ENCODE results near the gene KCNC2. TPM values are rescaled to one million over a fixed set of nuclear protein-coding genes. Genes with fewer than 3 reads are reported as not detected.

The KCNC2 gene
- total and polyA plus RNA-seq, 2 donors from 2014 or later: not detected

- no peaks in the 10 kb centered on the region for H3K36me3 ChIP-seq (ENCODE audit: control insufficient read depth in 2 of 3, insufficient read depth in 3 of 3, low read length in 3 of 3)
- no peak overlapping the region for H3K27ac ChIP-seq (ENCODE audit: low read depth in 2 of 2, low read length in 2 of 2)
- H3K9me3 ChIP-seq (ENCODE audit: control insufficient read depth in 2 of 3, insufficient read depth in 1 of 3, low read length in 3 of 3): no peaks in the 10 kb centered on the region
- H3K27me3 ChIP-seq (ENCODE audit: control insufficient read depth, insufficient read depth, low read length): no peaks in the 10 kb centered on the region
- H3K4me3 ChIP-seq (ENCODE audit: low read length in 3 of 3): no peak overlapping the region
- DNase-seq (no peak), FAIRE-seq (no peak)
- no peak for TF ChIP-seq CTCF (IDR thresholded peaks at IDR 0.05; ENCODE audit: borderline replicate concordance, extremely low read depth, insufficient read depth)
- intact Hi-C loops (cut with DNase I): no loop called here
- no peak overlapping the region for H3K9ac ChIP-seq (ENCODE audit: low read length in 3 of 3)
- no peaks in the 10 kb centered on the region for H3K4me1 ChIP-seq (ENCODE audit: control insufficient read depth in 2 of 3, insufficient read depth in 2 of 3, low read depth in 1 of 3, low read length in 3 of 3)
Measured at GRCh38 chr12:75130811-75131210, 78.8 kb downstream of the KCNC2 start.

- DNase-seq: no peak
- FAIRE-seq: no peak
- no peaks in the 10 kb centered on the region for H3K4me1 ChIP-seq (ENCODE audit: control insufficient read depth in 2 of 3, insufficient read depth in 2 of 3, low read depth in 1 of 3, low read length in 3 of 3)
- H3K27ac ChIP-seq (ENCODE audit: low read depth in 2 of 2, low read length in 2 of 2): no peak overlapping the region
- intact Hi-C loops (cut with DNase I): no loop called here
- no peak for TF ChIP-seq CTCF (IDR thresholded peaks at IDR 0.05; ENCODE audit: borderline replicate concordance, extremely low read depth, insufficient read depth)
- no peaks in the 10 kb centered on the region for H3K36me3 ChIP-seq (ENCODE audit: control insufficient read depth in 2 of 3, insufficient read depth in 3 of 3, low read length in 3 of 3)
- no peaks in the 10 kb centered on the region for H3K27me3 ChIP-seq (ENCODE audit: control insufficient read depth, insufficient read depth, low read length)
- H3K9ac ChIP-seq (ENCODE audit: low read length in 3 of 3): no peak overlapping the region
- H3K9me3 ChIP-seq (ENCODE audit: control insufficient read depth in 2 of 3, insufficient read depth in 1 of 3, low read length in 3 of 3): no peaks in the 10 kb centered on the region
- H3K4me3 ChIP-seq (ENCODE audit: low read length in 3 of 3): no peak overlapping the region
Measured at GRCh38 chr12:75129275-75129674, 80.4 kb downstream of the KCNC2 start.

- intact Hi-C loops (cut with DNase I): no loop called here
- H3K9ac ChIP-seq (ENCODE audit: low read length in 3 of 3): no peak overlapping the region
- no peaks in the 10 kb centered on the region for H3K9me3 ChIP-seq (ENCODE audit: control insufficient read depth in 2 of 3, insufficient read depth in 1 of 3, low read length in 3 of 3)
- no peak for TF ChIP-seq CTCF (IDR thresholded peaks at IDR 0.05; ENCODE audit: borderline replicate concordance, extremely low read depth, insufficient read depth)
- no peak for DNase-seq
- H3K27me3 ChIP-seq (ENCODE audit: control insufficient read depth, insufficient read depth, low read length): no peaks in the 10 kb centered on the region
- H3K27ac ChIP-seq (ENCODE audit: low read depth in 2 of 2, low read length in 2 of 2): no peak overlapping the region
- no peak overlapping the region for H3K4me3 ChIP-seq (ENCODE audit: low read length in 3 of 3)
- FAIRE-seq: no peak
- H3K4me1 ChIP-seq (ENCODE audit: control insufficient read depth in 2 of 3, insufficient read depth in 2 of 3, low read depth in 1 of 3, low read length in 3 of 3): no peaks in the 10 kb centered on the region
- no peaks in the 10 kb centered on the region for H3K36me3 ChIP-seq (ENCODE audit: control insufficient read depth in 2 of 3, insufficient read depth in 3 of 3, low read length in 3 of 3)
Measured at GRCh38 chr12:75121036-75121705, 88.5 kb downstream of the KCNC2 start.

- Histone ChIP-seq H3K9me3 (ENCODE audit: control insufficient read depth in 2 of 3, insufficient read depth in 1 of 3, low read length in 3 of 3) (no peaks in the 10 kb centered on the region), H3K9ac (ENCODE audit: low read length in 3 of 3) (no peak overlapping the region), H3K27ac (ENCODE audit: low read depth in 2 of 2, low read length in 2 of 2) (no peak overlapping the region), H3K4me3 (ENCODE audit: low read length in 3 of 3) (no peak overlapping the region), H3K36me3 (ENCODE audit: control insufficient read depth in 2 of 3, insufficient read depth in 3 of 3, low read length in 3 of 3) (no peaks in the 10 kb centered on the region), H3K27me3 (ENCODE audit: control insufficient read depth, insufficient read depth, low read length) (no peaks in the 10 kb centered on the region), H3K4me1 (ENCODE audit: control insufficient read depth in 2 of 3, insufficient read depth in 2 of 3, low read depth in 1 of 3, low read length in 3 of 3) (no peaks in the 10 kb centered on the region)
- intact Hi-C loops (cut with DNase I): no loop called here
- no peak for FAIRE-seq
- no peak for TF ChIP-seq CTCF (IDR thresholded peaks at IDR 0.05; ENCODE audit: borderline replicate concordance, extremely low read depth, insufficient read depth)
- peak in 3 of 5 donors; percentile 54 to 96 (median 93) for DNase-seq
Measured at GRCh38 chr12:75120311-75120711, 89.3 kb downstream of the KCNC2 start.
